ENCODE data around the gene ZNF330. TPM values are rescaled to one million over a fixed set of nuclear protein-coding genes. Genes with fewer than 3 reads are reported as not detected.

The ZNF330 gene
- 29.2 and 32.3 TPM in 2 replicates for total RNA-seq (2014; rRNA removed; shearing (Covaris generic))
- 38.4 and 38.9 TPM in 2 replicates for polyA plus RNA-seq (2016; fragmentation: Nextera tagmentation; extraction: Ambion mirVana)
- long read RNA-seq, partial matches to known transcripts: 0 of 2 reads
- long read RNA-seq, other reads (novel, unspliced or antisense): 1 of 2 reads

DNA sequence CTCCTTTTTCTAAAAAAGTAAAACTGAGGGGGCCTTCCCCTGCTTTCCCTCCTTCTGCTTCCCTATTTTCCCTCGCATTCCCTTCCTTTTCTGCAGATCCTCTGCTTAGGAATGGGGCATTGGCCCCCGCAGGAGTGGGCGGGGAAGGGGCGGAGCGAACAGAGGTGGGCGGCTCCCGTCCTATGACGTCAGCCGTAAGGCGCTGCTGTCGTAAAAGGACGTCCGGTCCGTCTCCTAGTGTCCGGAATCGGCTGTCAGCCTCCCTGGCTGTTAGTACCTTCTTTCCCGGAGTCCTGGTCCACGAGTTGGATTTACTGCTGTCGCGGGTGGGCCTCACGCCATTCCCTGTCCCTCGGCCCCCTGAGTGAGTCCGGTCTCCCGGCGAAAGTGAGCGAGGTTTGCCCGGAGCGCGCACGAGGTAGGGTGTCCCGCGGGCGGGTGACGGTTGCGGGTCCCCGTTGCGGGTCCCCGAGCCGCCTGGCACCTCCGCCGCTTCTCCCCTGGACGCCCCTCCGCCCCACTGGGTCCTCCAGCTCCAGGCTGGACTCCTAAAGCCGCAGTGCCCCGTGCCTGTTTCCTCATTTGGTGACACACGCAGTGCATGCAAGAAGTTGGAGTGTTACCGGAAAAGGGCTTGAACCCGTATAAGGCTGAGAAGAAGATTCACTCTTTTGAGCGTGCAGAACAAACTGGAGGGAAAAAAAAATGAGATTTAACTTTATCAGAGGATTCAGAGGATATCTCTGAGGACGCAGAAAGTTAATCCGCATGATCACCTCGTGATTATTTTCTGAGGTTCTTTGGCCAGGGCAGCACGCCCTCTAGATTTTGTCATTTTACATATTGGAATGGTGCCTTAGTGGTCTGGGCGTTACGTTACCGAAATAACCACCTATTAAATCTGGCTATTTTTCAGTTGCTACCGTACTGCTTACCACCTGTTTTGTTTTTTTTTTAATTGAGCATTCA is at the start of gene ZNF330:
TSS of gene ZNF330 (plus strand) at position 205 of the 969 bp plus-strand sequence. CDS start 1,477 bp downstream, outside the sequence.
- Mint-ChIP-seq H3K36me3 (ENCODE audit: low read depth) (peaks cover 15% of the 10 kb centered on the region; the same call in 2 of the 3 replicates), H3K4me3 (peak within 1 kb of the TSS; percentile 96), H3K27ac (peak within 1 kb of the TSS; percentile 86), H3K4me1 (peaks cover 15% of the 10 kb centered on the region), H3K9me3 (no peaks in the 10 kb centered on the region), H3K27me3 (ENCODE audit: insufficient read depth, low read depth, poor library complexity) (no peaks in the 10 kb centered on the region)
- H3F3A ChIP-seq (replicated peaks; ENCODE audit: low read depth): no peaks in the 10 kb centered on the region
- ATAC-seq (peak; percentile 92), DNase-seq (ENCODE audit: low spot score) (peak; percentile 89)
- H3K27me3 ChIP-seq (ENCODE audit: insufficient read depth): no peaks in the 10 kb centered on the region
- H2AFZ ChIP-seq: peak within 1 kb of the TSS; percentile 94
- H4K20me1 ChIP-seq (replicated peaks; ENCODE audit: insufficient read depth): 0 out of 2 replicates have a peak, but pooled peaks cover 5% of the 10 kb centered on the region
- H3K36me3 ChIP-seq (ENCODE audit: insufficient read depth): peaks cover 2% of the 10 kb centered on the region; the same call in 1 of the 2 replicates
- H3K27ac ChIP-seq (ENCODE audit: low read depth): peak within 1 kb of the TSS; percentile 72
- TF ChIP-seq, protein P1, sequence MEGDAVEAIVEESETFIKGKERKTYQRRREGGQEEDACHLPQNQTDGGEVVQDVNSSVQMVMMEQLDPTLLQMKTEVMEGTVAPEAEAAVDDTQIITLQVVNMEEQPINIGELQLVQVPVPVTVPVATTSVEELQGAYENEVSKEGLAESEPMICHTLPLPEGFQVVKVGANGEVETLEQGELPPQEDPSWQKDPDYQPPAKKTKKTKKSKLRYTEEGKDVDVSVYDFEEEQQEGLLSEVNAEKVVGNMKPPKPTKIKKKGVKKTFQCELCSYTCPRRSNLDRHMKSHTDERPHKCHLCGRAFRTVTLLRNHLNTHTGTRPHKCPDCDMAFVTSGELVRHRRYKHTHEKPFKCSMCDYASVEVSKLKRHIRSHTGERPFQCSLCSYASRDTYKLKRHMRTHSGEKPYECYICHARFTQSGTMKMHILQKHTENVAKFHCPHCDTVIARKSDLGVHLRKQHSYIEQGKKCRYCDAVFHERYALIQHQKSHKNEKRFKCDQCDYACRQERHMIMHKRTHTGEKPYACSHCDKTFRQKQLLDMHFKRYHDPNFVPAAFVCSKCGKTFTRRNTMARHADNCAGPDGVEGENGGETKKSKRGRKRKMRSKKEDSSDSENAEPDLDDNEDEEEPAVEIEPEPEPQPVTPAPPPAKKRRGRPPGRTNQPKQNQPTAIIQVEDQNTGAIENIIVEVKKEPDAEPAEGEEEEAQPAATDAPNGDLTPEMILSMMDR (conservative IDR thresholded peaks at IDR 0.05; ENCODE audit: low read depth in 2 of 2): peak; percentile 18 to 41; a peak in 3 of 4 replicates
- TF ChIP-seq POLR2AphosphoS5 (IDR thresholded peaks at IDR 0.05; ENCODE audit: low read depth): peak; percentile 95
- TF ChIP-seq, protein P2, sequence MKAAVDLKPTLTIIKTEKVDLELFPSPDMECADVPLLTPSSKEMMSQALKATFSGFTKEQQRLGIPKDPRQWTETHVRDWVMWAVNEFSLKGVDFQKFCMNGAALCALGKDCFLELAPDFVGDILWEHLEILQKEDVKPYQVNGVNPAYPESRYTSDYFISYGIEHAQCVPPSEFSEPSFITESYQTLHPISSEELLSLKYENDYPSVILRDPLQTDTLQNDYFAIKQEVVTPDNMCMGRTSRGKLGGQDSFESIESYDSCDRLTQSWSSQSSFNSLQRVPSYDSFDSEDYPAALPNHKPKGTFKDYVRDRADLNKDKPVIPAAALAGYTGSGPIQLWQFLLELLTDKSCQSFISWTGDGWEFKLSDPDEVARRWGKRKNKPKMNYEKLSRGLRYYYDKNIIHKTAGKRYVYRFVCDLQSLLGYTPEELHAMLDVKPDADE (IDR thresholded peaks at IDR 0.05): peak; percentile 74
- TF ChIP-seq EZH2 (IDR thresholded peaks at IDR 0.05; ENCODE audit: low read depth, unreplicated experiment): no peak
- TF ChIP-seq CREB1 (CRISPR knock-in tag; IDR thresholded peaks at IDR 0.05; ENCODE audit: low read depth): peak; percentile 95
- TF ChIP-seq ZNF331 (CRISPR knock-in tag; IDR thresholded peaks at IDR 0.05; ENCODE audit: low read depth): no peak
- TF ChIP-seq, protein P3, sequence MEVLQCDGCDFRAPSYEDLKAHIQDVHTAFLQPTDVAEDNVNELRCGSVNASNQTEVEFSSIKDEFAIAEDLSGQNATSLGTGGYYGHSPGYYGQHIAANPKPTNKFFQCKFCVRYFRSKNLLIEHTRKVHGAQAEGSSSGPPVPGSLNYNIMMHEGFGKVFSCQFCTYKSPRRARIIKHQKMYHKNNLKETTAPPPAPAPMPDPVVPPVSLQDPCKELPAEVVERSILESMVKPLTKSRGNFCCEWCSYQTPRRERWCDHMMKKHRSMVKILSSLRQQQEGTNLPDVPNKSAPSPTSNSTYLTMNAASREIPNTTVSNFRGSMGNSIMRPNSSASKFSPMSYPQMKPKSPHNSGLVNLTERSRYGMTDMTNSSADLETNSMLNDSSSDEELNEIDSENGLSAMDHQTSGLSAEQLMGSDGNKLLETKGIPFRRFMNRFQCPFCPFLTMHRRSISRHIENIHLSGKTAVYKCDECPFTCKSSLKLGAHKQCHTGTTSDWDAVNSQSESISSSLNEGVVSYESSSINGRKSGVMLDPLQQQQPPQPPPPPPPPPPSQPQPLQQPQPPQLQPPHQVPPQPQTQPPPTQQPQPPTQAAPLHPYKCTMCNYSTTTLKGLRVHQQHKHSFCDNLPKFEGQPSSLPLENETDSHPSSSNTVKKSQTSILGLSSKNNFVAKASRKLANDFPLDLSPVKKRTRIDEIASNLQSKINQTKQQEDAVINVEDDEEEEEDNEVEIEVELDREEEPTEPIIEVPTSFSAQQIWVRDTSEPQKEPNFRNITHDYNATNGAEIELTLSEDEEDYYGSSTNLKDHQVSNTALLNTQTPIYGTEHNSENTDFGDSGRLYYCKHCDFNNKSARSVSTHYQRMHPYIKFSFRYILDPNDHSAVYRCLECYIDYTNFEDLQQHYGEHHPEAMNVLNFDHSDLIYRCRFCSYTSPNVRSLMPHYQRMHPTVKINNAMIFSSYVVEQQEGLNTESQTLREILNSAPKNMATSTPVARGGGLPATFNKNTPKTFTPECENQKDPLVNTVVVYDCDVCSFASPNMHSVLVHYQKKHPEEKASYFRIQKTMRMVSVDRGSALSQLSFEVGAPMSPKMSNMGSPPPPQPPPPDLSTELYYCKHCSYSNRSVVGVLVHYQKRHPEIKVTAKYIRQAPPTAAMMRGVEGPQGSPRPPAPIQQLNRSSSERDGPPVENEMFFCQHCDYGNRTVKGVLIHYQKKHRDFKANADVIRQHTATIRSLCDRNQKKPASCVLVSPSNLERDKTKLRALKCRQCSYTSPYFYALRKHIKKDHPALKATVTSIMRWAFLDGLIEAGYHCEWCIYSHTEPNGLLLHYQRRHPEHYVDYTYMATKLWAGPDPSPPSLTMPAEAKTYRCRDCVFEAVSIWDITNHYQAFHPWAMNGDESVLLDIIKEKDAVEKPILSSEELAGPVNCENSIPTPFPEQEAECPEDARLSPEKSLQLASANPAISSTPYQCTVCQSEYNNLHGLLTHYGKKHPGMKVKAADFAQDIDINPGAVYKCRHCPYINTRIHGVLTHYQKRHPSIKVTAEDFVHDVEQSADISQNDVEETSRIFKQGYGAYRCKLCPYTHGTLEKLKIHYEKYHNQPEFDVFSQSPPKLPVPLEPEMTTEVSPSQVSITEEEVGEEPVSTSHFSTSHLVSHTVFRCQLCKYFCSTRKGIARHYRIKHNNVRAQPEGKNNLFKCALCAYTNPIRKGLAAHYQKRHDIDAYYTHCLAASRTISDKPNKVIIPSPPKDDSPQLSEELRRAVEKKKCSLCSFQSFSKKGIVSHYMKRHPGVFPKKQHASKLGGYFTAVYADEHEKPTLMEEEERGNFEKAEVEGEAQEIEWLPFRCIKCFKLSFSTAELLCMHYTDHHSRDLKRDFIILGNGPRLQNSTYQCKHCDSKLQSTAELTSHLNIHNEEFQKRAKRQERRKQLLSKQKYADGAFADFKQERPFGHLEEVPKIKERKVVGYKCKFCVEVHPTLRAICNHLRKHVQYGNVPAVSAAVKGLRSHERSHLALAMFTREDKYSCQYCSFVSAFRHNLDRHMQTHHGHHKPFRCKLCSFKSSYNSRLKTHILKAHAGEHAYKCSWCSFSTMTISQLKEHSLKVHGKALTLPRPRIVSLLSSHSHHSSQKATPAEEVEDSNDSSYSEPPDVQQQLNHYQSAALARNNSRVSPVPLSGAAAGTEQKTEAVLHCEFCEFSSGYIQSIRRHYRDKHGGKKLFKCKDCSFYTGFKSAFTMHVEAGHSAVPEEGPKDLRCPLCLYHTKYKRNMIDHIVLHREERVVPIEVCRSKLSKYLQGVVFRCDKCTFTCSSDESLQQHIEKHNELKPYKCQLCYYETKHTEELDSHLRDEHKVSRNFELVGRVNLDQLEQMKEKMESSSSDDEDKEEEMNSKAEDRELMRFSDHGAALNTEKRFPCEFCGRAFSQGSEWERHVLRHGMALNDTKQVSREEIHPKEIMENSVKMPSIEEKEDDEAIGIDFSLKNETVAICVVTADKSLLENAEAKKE (CRISPR knock-in tag; IDR thresholded peaks at IDR 0.05): no peak
- no peak for TF ChIP-seq STAT1 (IDR thresholded peaks at IDR 0.05; ENCODE audit: unreplicated experiment)
- peaks cover 43% of the 10 kb centered on the region for H3K79me2 ChIP-seq (replicated peaks; ENCODE audit: insufficient read depth)
- no peaks in the 10 kb centered on the region for H3K9me2 ChIP-seq (ENCODE audit: insufficient read depth)
- H3K4me1 ChIP-seq (ENCODE audit: insufficient read depth): peaks cover 10% of the 10 kb centered on the region
- H3K4me2 ChIP-seq: peak within 1 kb of the TSS; percentile 80
- peak within 1 kb of the TSS; percentile 81 for H3K4me3 ChIP-seq
